K562 (cell line): Measurements from ENCODE around the gene TUBA1B. TPM values are rescaled to one million over a fixed set of nuclear protein-coding genes. Genes with fewer than 3 reads are reported as not detected.
A peak's percentile ranks its signal among the peaks of the same experiment; 100 is the strongest.

Experiments used
- BRF1 ChIP-seq: IDR thresholded peaks from 3 replicates; pipeline ENCODE4 v1.6.1; 2011; ENCODE audit warnings: borderline replicate concordance, mild to moderate bottlenecking; ENCODE audit not compliant: insufficient read length; ENCODE audit errors: extremely low read depth
- CEBPG ChIP-seq, 3 experiments: fragments of 200-800 bp in 1 of 3; sonication (Bioruptor generic) in 1 of 3; sonication (generic) in 1 of 3; formaldehyde crosslinking in 1 of 3; IDR thresholded peaks in 2 of 3; conservative IDR thresholded peaks in 1 of 3; 2 replicates each; pipeline versions ENCODE4 v1.6.1 to v1.8.0; 2016 to 2022; ENCODE audit warnings: missing compliant biosample characterization in 2 of 3, missing genetic modification characterization in 2 of 3, mild to moderate bottlenecking in 1 of 3, missing genetic modification reagents in 1 of 3
- ESRRB ChIP-seq: fragments of 250-450 bp; sonication (Bioruptor Pico); IDR thresholded peaks from 2 replicates; pipeline ENCODE4 v1.5.0; 2020; ENCODE audit warnings: mild to moderate bottlenecking, moderate library complexity, borderline replicate concordance
- JUN ChIP-seq, 2 experiments: sonication (generic) in 1 of 2; formaldehyde crosslinking in 1 of 2; IDR thresholded peaks; 2 replicates each; pipeline versions ENCODE4 v1.6.1 to v1.8.0; 2012 to 2022; ENCODE audit warnings: borderline replicate concordance in 2 of 2, mild to moderate bottlenecking in 2 of 2, improper control_type of control experiment in 1 of 2, low read depth in 1 of 2, low read length in 1 of 2, missing genetic modification reagents in 1 of 2
- KDM1A ChIP-seq, 2 experiments: fragments of 450-650 bp; IDR thresholded peaks; 2 replicates each; pipeline ENCODE4 v1.6.1; 2016; ENCODE audit warnings: mild to moderate bottlenecking in 2 of 2
- MAFG ChIP-seq: fragments of 450-650 bp; conservative IDR thresholded peaks from 2 replicates; pipeline ENCODE4 v1.6.1; 2016; ENCODE audit warnings: missing genetic modification characterization, missing compliant biosample characterization
- NONO ChIP-seq, 2 experiments: fragments of 200-400 bp in 1 of 2; fragments of 450-650 bp in 1 of 2; formaldehyde crosslinking in 1 of 2; IDR thresholded peaks; 2 replicates each; pipeline ENCODE4 v1.6.1; 2017; ENCODE audit warnings: low read depth in 2 of 2, mild to moderate bottlenecking in 2 of 2, moderate library complexity in 2 of 2, low read length in 1 of 2
- SNRNP70 ChIP-seq: fragments of 200-400 bp; formaldehyde crosslinking; optimal IDR thresholded peaks from 2 replicates; pipeline ENCODE3; 2017; ENCODE audit warnings: low read depth, low read length
- polyA plus RNA-seq, 8 experiments: library from polyadenylated mRNA; depleted of rRNA in 4 of 8; stranded (reverse) in 5 of 8; unstranded in 3 of 8; fragments of >200 nt; fragmentation: Nextera tagmentation in 2 of 8; fragmentation: Illumina TruSeq in 1 of 8; extraction: Ambion mirVana in 2 of 8; extraction: Trizol in 1 of 8; gene quantifications; 2 replicates each; pipeline versions ENCODE4 v1.2.1 to v1.2.3, GENCODE V29; 2011 to 2014; ENCODE audit warnings: inconsistent platforms in 1 of 8, missing spikeins in 1 of 8
- total RNA-seq, 7 experiments: library from RNA; depleted of rRNA in 6 of 7; stranded (reverse); fragments of >200 nt in 6 of 7; fragmentation: Illumina TruSeq in 2 of 7; extraction: Trizol in 2 of 7; gene quantifications; 2 replicates each; pipeline versions ENCODE4 v1.2.1 to v1.2.3, GENCODE V29; 2011 to 2021; ENCODE audit warnings: low replicate concordance in 1 of 7
- TF ChIP-seq, protein P1 (sequence below): fragments of 450-650 bp; IDR thresholded peaks from one replicate; pipeline ENCODE4 v1.6.1; 2018; ENCODE audit warnings: mild to moderate bottlenecking, moderate library complexity; ENCODE audit not compliant: partially characterized antibody
- TF ChIP-seq, protein P2 (sequence below): fragments of 450-650 bp; IDR thresholded peaks from 2 replicates; pipeline ENCODE4 v1.6.1; 2017; ENCODE audit warnings: mild to moderate bottlenecking, moderate library complexity
- TF ChIP-seq, protein P3 (sequence below): fragments of 200-600 bp; sonication (generic); IDR thresholded peaks from one replicate; pipeline ENCODE4 v1.6.1; 2012; ENCODE audit warnings: mild to moderate bottlenecking, low read depth, low read length, inconsistent platforms

The TUBA1B gene
- total and polyA plus RNA-seq, 9 of the 15 experiments (the other 6 are each of a cell fraction or from before 2014, with no cell fraction given): 2,189 to 4,624 (median 2,628) TPM

GRCh38 chr12:49092086-49092815 lies 38.9 kb downstream of the TUBA1B start (continued):
- no peak for TF ChIP-seq SNRNP70
- TF ChIP-seq, protein P1, sequence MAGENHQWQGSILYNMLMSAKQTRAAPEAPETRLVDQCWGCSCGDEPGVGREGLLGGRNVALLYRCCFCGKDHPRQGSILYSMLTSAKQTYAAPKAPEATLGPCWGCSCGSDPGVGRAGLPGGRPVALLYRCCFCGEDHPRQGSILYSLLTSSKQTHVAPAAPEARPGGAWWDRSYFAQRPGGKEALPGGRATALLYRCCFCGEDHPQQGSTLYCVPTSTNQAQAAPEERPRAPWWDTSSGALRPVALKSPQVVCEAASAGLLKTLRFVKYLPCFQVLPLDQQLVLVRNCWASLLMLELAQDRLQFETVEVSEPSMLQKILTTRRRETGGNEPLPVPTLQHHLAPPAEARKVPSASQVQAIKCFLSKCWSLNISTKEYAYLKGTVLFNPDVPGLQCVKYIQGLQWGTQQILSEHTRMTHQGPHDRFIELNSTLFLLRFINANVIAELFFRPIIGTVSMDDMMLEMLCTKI: no peak
- no peak for TF ChIP-seq ESRRB
- no peak for TF ChIP-seq MAFG (tag)
- TF ChIP-seq JUN (IDR thresholded peaks at IDR 0.05; ENCODE audit: borderline replicate concordance, low read depth, low read length): no peak
- TF ChIP-seq JUN (CRISPR knock-in tag; IDR thresholded peaks at IDR 0.05; ENCODE audit: borderline replicate concordance): no peak
- peak; percentile 81 to 91 for TF ChIP-seq KDM1A (IDR thresholded peaks at IDR 0.05)
- TF ChIP-seq, protein P2, sequence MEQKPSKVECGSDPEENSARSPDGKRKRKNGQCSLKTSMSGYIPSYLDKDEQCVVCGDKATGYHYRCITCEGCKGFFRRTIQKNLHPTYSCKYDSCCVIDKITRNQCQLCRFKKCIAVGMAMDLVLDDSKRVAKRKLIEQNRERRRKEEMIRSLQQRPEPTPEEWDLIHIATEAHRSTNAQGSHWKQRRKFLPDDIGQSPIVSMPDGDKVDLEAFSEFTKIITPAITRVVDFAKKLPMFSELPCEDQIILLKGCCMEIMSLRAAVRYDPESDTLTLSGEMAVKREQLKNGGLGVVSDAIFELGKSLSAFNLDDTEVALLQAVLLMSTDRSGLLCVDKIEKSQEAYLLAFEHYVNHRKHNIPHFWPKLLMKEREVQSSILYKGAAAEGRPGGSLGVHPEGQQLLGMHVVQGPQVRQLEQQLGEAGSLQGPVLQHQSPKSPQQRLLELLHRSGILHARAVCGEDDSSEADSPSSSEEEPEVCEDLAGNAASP: no peak
- TF ChIP-seq CEBPG (CRISPR knock-in tag; IDR thresholded peaks at IDR 0.05): no peak
- TF ChIP-seq CEBPG (tag; conservative IDR thresholded peaks at IDR 0.05 in 1 of 2, IDR thresholded peaks at IDR 0.05 in 1 of 2): no peak
- TF ChIP-seq, protein P3, sequence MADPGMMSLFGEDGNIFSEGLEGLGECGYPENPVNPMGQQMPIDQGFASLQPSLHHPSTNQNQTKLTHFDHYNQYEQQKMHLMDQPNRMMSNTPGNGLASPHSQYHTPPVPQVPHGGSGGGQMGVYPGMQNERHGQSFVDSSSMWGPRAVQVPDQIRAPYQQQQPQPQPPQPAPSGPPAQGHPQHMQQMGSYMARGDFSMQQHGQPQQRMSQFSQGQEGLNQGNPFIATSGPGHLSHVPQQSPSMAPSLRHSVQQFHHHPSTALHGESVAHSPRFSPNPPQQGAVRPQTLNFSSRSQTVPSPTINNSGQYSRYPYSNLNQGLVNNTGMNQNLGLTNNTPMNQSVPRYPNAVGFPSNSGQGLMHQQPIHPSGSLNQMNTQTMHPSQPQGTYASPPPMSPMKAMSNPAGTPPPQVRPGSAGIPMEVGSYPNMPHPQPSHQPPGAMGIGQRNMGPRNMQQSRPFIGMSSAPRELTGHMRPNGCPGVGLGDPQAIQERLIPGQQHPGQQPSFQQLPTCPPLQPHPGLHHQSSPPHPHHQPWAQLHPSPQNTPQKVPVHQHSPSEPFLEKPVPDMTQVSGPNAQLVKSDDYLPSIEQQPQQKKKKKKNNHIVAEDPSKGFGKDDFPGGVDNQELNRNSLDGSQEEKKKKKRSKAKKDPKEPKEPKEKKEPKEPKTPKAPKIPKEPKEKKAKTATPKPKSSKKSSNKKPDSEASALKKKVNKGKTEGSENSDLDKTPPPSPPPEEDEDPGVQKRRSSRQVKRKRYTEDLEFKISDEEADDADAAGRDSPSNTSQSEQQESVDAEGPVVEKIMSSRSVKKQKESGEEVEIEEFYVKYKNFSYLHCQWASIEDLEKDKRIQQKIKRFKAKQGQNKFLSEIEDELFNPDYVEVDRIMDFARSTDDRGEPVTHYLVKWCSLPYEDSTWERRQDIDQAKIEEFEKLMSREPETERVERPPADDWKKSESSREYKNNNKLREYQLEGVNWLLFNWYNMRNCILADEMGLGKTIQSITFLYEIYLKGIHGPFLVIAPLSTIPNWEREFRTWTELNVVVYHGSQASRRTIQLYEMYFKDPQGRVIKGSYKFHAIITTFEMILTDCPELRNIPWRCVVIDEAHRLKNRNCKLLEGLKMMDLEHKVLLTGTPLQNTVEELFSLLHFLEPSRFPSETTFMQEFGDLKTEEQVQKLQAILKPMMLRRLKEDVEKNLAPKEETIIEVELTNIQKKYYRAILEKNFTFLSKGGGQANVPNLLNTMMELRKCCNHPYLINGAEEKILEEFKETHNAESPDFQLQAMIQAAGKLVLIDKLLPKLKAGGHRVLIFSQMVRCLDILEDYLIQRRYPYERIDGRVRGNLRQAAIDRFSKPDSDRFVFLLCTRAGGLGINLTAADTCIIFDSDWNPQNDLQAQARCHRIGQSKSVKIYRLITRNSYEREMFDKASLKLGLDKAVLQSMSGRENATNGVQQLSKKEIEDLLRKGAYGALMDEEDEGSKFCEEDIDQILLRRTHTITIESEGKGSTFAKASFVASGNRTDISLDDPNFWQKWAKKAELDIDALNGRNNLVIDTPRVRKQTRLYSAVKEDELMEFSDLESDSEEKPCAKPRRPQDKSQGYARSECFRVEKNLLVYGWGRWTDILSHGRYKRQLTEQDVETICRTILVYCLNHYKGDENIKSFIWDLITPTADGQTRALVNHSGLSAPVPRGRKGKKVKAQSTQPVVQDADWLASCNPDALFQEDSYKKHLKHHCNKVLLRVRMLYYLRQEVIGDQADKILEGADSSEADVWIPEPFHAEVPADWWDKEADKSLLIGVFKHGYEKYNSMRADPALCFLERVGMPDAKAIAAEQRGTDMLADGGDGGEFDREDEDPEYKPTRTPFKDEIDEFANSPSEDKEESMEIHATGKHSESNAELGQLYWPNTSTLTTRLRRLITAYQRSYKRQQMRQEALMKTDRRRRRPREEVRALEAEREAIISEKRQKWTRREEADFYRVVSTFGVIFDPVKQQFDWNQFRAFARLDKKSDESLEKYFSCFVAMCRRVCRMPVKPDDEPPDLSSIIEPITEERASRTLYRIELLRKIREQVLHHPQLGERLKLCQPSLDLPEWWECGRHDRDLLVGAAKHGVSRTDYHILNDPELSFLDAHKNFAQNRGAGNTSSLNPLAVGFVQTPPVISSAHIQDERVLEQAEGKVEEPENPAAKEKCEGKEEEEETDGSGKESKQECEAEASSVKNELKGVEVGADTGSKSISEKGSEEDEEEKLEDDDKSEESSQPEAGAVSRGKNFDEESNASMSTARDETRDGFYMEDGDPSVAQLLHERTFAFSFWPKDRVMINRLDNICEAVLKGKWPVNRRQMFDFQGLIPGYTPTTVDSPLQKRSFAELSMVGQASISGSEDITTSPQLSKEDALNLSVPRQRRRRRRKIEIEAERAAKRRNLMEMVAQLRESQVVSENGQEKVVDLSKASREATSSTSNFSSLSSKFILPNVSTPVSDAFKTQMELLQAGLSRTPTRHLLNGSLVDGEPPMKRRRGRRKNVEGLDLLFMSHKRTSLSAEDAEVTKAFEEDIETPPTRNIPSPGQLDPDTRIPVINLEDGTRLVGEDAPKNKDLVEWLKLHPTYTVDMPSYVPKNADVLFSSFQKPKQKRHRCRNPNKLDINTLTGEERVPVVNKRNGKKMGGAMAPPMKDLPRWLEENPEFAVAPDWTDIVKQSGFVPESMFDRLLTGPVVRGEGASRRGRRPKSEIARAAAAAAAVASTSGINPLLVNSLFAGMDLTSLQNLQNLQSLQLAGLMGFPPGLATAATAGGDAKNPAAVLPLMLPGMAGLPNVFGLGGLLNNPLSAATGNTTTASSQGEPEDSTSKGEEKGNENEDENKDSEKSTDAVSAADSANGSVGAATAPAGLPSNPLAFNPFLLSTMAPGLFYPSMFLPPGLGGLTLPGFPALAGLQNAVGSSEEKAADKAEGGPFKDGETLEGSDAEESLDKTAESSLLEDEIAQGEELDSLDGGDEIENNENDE: no peak
- TF ChIP-seq NONO (IDR thresholded peaks at IDR 0.05; ENCODE audit: low read depth in 2 of 2, low read length in 1 of 2): peak in 1 of 2 experiments; percentile 96; a peak in 2 of 4 replicates
- TF ChIP-seq BRF1: no peak
